HFFc6 (cell line): ENCODE results near the gene PKP4. TPM values are rescaled to one million over a fixed set of nuclear protein-coding genes. Genes with fewer than 3 reads are reported as not detected.
"Not testable (repeated sequence)": the region's sequence is repeated elsewhere in the genome, so short reads cannot be mapped to it uniquely, and the experiment has no call there.

ENCODE experiments used
- DNase-seq: peaks from one replicate; pipeline ENCODE4 v3.0.0-alpha.2; 2018
- H3K27ac Mint-ChIP-seq: 2 replicates; pipeline ENCODE4 v1.8.0; 2020; ENCODE audit warnings: mild to moderate bottlenecking, mixed read lengths
- H3K27me3 Mint-ChIP-seq: 2 replicates; pipeline ENCODE4 v1.8.0; 2021; ENCODE audit warnings: mild to moderate bottlenecking, moderate library complexity, mixed read lengths; ENCODE audit not compliant: insufficient read depth
- H3K36me3 Mint-ChIP-seq: 2 replicates; pipeline ENCODE4 v1.8.0; 2021; ENCODE audit warnings: low read depth, mixed read lengths
- H3K4me1 Mint-ChIP-seq: 2 replicates; pipeline ENCODE4 v1.8.0; 2020; ENCODE audit warnings: low read depth, mixed read lengths
- H3K4me3 Mint-ChIP-seq: 2 replicates; pipeline ENCODE4 v1.8.0; 2020; ENCODE audit warnings: mild to moderate bottlenecking, moderate library complexity, mixed read lengths
- H3K9me3 Mint-ChIP-seq: 2 replicates; pipeline ENCODE4 v1.8.0; 2020; ENCODE audit warnings: mild to moderate bottlenecking, mixed read lengths
- total RNA-seq, 6 experiments: library from RNA; stranded (reverse); fragmentation: NEBNext Ultra II Directional; extraction: Animal tissue kit (Norgen Biotek cat#: 25700); gene quantifications; 2 replicates in 1 of 6; 3 replicates in 5 of 6; pipeline ENCODE4 v1.2.3, GENCODE V29; 2021
- TF ChIP-seq, protein P1 (sequence below): fragments of 200-600 bp; sonication (generic); IDR thresholded peaks from 2 replicates; pipeline ENCODE4 v1.5.0; 2021; ENCODE audit warnings: antibody characterized with exemption, mild to moderate bottlenecking

Gene PKP4
- total RNA-seq, 6 experiments from 2014 or later, result 35.9 to 48.9 (median 43.5) TPM

GRCh38 chr2:158695305-158695704 lies 238.6 kb downstream of the PKP4 start:
- peaks cover 6% of the 10 kb centered on the region for H3K36me3 Mint-ChIP-seq
- H3K4me1 Mint-ChIP-seq, result no peaks in the 10 kb centered on the region
- H3K27me3 Mint-ChIP-seq, result peaks cover 12% of the 10 kb centered on the region; the same call in 1 of the 2 replicates
- no peak overlapping the region for H3K27ac Mint-ChIP-seq
- TF ChIP-seq, protein P1, sequence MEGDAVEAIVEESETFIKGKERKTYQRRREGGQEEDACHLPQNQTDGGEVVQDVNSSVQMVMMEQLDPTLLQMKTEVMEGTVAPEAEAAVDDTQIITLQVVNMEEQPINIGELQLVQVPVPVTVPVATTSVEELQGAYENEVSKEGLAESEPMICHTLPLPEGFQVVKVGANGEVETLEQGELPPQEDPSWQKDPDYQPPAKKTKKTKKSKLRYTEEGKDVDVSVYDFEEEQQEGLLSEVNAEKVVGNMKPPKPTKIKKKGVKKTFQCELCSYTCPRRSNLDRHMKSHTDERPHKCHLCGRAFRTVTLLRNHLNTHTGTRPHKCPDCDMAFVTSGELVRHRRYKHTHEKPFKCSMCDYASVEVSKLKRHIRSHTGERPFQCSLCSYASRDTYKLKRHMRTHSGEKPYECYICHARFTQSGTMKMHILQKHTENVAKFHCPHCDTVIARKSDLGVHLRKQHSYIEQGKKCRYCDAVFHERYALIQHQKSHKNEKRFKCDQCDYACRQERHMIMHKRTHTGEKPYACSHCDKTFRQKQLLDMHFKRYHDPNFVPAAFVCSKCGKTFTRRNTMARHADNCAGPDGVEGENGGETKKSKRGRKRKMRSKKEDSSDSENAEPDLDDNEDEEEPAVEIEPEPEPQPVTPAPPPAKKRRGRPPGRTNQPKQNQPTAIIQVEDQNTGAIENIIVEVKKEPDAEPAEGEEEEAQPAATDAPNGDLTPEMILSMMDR, result no peak
- H3K4me3 Mint-ChIP-seq, result no peak overlapping the region
- no peak for DNase-seq
- H3K9me3 Mint-ChIP-seq, result peaks cover 7% of the 10 kb centered on the region

DNA sequence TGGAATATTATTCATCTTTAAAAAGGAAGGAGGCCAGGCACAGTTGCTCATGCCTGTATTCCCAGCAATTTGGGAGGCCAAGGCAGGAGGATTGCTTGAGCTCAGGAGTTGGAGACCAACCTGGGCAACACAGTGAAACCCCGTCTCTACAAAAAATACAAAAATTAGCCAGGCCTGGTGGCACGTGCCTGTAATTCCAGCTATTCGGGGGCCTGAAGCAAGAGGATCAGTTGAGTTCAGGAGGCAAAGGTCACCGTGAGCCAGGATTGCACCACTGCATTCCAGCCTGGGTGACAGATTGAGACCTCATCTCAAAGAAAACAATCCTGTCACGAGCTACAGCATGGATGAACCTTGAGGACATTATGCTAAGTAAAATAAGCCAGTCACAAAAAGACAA lies 239.0 kb downstream of the PKP4 start:
- peaks cover 12% of the 10 kb centered on the region; the same call in 1 of the 2 replicates for H3K27me3 Mint-ChIP-seq
- H3K9me3 Mint-ChIP-seq, H3K4me3 Mint-ChIP-seq, H3K4me1 Mint-ChIP-seq, H3K36me3 Mint-ChIP-seq, H3K27ac Mint-ChIP-seq, DNase-seq: not testable (repeated sequence)

DNA sequence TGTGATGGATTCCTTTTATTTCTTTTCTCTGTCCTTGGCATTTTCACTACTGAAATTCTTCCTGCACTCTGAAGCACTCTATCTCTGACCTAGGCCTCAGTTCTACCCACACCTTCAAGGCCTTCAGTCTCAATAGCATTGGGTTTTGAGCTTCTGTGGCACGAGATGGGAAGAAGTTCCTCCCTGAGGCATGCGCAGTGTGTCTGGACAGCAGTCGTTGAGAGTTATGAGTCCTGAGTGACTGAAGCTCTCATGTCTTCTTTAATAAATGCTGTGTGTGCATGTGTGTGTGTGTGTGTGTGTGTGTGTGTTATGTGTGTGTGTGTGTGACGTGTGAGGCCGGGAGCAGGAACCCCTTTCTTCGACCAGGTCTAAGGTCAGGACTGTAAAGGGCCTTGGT lies 242.6 kb downstream of the PKP4 start:
- no peak for DNase-seq
- Mint-ChIP-seq H3K4me1 (no peaks in the 10 kb centered on the region), H3K4me3 (no peak overlapping the region), H3K27ac (no peak overlapping the region), H3K9me3 (peaks cover 7% of the 10 kb centered on the region), H3K36me3 (peaks cover 6% of the 10 kb centered on the region), H3K27me3 (peaks cover 11% of the 10 kb centered on the region)
- TF ChIP-seq, protein P1, result no peak

DNA sequence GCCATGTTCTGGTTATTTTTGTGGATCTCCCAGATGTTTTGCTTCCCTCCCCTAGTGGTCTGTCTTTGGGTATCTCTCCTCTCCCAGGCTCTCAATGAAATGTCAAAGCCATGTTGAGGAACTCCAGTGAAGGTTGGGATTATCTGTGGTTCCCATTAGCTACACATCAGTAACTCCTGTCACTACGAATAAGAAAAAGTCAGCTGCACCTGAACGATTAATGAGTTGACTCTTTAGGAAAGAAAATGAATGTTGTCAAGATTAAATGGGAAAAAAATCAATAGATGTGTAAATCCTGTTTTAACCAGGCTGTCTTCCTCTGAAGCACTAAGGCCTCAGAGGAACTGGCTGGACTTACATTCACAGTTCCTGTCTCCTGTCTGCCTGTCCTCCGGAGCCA lies 244.3 kb downstream of the PKP4 start:
- peaks cover 7% of the 10 kb centered on the region for H3K9me3 Mint-ChIP-seq
- no peak for DNase-seq
- TF ChIP-seq, protein P1, result no peak

GRCh38 chr2:158702740-158703139 lies 246.0 kb downstream of the PKP4 start:
- DNase-seq, result no peak
- Mint-ChIP-seq H3K4me1 (no peaks in the 10 kb centered on the region), H3K27me3 (peaks cover 10% of the 10 kb centered on the region), H3K27ac (no peak overlapping the region), H3K9me3 (no peaks in the 10 kb centered on the region; the same call in 1 of the 2 replicates), H3K36me3 (no peaks in the 10 kb centered on the region), H3K4me3 (no peak overlapping the region)
- TF ChIP-seq, protein P1, result no peak

More for the DNA sequence above, 244.3 kb downstream of the PKP4 start:
- H3K36me3 Mint-ChIP-seq, result peaks cover 6% of the 10 kb centered on the region
- H3K27ac Mint-ChIP-seq, result no peak overlapping the region
- H3K4me1 Mint-ChIP-seq, result no peaks in the 10 kb centered on the region
- no peak overlapping the region for H3K4me3 Mint-ChIP-seq
- H3K27me3 Mint-ChIP-seq, result peaks cover 11% of the 10 kb centered on the region

DNA sequence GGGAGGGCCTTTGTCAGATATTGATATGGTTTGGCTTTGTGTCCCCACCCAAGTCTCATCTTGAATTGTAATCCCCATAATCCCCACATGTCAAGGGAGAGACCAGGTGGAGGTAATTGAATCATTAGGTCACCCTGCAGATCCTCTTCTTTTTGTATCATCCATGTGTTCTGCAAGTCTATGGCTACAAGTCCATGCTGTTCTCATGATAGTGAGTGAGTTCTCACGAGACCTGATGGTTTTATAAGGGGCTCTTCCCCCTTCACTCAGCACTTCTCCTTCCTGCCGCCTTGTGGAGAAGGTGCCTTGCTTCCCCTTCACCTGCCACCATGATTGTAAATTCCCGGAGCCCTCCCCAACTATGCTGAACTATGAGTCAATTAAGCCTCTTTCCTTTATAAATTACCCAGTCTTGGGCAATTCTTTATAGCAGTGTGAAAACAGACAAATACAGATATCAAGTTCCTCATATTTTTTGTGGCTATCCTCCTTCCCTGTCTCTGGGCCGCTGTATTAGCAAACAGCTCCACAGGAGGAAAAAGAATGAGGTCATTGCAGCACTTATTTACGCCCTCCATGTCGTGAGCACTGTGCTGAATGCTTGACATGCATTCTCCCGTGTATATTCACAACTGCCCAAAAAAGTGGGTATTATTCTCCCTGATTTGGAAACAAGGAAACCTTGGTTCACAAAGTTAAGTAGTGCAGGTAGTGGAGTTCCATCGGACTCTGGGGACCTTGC lies 248.1 kb downstream of the PKP4 start:
- H3K27ac Mint-ChIP-seq, H3K36me3 Mint-ChIP-seq, H3K4me1 Mint-ChIP-seq, H3K9me3 Mint-ChIP-seq, H3K27me3 Mint-ChIP-seq, H3K4me3 Mint-ChIP-seq, DNase-seq: not testable (repeated sequence)
